EH (cell line): ENCODE measurements around the gene TNN.
A peak's percentile ranks its signal among the peaks of the same experiment; 100 is the strongest.
"Not testable (repeated sequence)": the region's sequence is repeated elsewhere in the genome, so short reads cannot be mapped to it uniquely, and the experiment has no call there.

Experiments used
- DNase-seq: peaks from one replicate; pipeline ENCODE4 v3.0.0-alpha.2; 2015; ENCODE audit warnings: low read depth

Gene TNN

DNA sequence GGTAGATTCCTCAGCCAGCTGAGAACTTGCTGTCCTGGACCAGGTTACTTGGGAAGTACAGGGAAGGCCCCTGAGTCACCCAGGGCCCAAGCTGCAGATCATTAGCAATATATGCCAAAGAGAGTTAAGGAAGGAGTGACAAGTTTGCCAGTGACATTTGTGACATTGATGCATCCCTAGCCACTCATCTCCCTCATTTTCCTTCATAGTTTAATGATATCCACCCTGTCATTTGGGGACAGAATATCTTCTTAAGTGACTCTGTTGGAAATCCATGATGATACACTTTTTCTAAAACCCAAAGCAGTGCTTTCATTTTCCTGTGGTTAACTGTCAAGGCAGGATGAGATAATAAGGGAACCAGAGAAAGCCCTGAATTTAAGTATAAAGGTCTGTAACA is 3.2 kb downstream of the TNN start:
- DNase-seq = no peak

DNA sequence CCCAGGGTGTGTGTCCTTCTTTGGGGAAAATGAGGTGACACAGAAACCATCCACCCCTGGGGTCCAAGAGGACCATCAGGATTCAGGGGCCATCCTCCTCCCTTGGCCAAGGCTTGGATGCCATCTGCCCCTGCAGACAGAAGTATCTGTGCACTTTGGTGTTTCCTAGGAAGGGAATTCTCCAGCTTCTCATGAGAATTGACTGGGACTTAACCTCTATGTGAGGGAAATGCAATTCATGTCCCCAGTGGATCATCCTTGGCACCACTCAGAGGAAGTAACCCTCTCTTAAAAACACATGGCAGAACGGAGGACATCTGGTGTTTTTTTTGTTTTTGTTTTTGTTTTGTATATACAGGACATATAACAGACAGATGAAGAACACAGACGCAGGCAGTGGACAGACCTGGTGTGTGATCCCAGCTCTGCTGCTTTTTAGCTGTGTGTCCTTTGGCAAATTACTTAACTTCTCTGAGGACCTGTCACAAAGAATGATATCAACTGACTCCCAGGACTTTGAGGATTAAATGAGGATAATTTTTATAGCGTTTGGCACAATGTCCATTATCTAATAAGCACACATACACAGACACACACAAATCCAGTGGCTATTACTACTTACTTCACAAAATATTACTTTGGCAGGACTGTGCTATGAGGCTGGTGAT is 3.8 kb downstream of the TNN start:
- no peak for DNase-seq

DNA sequence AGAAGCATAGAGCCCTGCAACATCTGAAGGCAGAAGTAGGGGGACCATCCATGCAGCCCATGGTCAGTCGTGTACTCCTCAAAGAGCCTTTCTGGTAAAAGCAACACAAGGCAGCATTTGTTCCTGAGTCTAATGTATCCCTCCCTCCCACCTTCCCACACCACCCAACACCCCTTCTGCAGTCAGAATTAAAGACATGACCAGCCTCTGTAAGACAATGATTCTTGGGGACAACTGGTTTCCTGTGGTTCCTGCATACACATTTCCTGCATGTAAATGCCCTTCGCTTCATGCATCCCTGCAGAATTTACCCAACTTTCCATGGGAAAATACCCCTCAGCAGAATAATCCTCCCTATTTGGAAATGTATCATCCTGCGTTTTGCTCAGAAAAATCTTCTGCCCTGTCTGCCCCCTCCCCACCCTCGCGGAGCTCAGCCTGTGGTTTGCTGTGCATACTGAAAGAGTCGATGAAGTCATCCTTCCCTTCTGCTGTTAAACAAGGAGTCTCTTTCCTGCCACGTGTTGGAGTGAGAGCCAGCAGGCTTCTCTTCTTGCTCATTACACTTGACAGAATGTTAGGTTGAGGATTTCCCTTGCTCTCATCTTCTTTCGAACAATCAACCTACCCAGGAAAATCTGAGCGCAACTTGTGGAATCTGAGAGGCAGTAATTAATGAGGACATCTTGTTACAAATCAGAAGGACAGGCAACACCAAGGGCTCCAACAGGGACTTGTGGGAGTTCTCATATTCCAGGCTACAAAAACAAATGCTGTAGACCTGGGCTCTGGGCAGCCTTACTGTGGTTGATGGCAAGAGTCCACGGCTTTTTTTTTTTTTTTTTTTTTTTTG is 4.7 kb downstream of the TNN start:
- DNase-seq = peak; percentile 82

DNA sequence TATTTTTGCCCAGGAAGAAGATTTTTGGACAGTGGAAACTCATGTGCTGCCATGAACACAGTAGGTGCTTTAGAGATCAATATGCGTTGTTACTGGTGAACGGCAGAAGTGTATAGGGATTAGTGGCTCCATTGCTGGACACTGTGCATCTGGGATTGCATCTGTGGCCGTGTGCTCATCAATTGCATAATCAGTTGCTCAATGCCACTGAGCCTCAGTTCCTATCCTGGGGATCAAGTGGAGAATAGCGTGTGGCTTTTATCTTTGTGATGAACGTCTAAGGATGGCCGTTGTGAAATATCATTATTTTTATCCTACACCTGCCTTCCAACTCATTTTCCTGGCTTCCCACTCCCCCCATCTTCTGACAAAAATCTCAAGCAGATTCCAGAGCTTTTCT is 5.4 kb downstream of the TNN start:
- peak; percentile 43 for DNase-seq

DNA sequence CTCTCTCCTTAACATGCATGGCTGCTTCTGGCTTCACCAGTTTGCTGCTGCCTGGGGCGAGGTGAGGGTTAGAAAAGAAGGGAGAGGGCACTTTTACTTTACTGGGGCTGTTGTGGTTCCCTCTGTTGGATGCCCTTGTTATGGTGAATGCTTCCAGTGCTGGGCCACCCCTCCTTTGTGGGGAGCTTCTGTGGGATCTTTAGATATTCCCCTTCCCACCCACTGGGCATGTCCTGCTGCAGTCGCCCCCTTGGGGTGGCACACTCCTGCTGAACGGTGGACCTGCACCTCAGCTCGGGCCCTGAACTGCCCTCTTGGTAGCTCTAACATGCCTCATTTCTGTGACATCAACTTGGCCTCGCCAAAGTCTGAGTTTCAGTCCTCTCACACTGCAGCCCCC is 6.0 kb downstream of the TNN start:
- no peak for DNase-seq

DNA sequence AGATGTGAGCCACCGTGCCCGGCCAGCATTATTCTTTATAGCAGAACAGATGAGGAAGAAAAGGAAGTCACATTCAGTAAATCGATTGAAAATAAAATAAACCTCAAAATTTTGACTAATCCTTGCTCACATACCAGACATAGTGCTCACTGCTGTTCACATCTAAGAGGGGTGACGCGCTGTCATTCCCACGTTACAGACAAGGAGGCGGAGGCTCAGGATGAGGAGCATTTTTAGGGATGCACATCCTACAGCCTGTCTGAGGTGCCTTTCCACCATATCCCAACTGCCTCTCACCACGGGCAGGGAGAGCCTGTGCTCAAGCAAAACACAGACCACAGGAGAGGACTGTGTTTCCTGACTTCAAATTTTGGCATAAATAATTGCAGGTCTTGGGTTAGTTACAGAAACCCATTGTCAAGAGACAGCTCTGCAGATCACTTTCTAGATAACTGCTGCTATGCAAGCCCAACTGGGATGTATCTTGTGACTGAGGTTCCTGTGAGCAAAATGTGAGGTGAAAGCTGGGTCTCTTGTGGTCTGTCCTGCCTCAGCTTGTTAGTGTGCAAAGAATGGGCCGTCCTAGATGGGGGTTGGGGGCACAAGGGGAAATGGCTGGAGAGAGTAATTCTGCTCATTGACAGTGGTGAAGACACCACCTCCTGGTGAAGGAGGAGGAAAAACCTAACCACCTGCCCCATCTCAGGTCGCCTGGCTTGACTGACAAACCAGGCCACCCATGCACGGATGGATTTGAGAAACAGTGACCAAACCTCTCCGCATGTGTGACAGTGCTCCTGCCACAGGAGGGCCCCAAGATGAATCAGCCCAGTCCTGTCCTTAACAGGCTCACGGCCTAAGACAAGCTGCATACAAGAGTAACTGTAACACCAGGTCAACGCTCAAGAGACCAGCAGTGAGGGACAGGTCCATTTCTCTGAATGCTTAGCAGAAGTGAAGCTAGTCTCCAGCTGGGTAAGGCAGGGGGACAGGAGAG is 8.2 kb downstream of the TNN start:
- peak; percentile 63 for DNase-seq

DNA sequence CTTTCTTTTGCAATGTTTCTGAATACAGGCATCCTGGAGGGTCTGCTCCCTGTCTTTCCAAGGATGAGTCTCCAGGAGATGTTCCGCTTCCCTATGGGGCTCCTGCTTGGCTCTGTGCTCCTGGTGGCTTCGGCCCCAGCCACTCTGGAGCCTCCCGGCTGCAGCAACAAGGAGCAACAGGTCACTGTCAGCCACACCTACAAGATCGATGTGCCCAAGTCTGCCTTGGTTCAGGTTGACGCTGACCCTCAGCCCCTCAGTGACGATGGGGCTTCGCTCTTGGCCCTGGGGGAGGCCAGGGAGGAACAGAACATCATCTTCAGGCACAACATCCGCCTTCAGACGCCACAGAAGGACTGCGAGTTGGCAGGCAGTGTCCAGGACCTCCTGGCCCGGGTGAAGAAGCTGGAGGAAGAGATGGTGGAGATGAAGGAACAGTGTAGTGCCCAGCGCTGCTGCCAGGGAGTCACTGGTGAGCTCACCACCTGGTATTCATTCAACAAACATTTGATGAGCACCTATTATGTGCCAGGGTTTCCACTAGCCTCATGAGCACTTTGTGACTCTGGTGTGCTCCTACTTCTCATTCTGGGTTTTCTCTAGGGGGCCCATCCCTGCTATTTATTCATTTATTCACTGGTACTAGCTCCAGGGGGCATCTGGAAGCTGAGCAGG is 9.9 kb downstream of the TNN start:
- DNase-seq = no peak

DNA sequence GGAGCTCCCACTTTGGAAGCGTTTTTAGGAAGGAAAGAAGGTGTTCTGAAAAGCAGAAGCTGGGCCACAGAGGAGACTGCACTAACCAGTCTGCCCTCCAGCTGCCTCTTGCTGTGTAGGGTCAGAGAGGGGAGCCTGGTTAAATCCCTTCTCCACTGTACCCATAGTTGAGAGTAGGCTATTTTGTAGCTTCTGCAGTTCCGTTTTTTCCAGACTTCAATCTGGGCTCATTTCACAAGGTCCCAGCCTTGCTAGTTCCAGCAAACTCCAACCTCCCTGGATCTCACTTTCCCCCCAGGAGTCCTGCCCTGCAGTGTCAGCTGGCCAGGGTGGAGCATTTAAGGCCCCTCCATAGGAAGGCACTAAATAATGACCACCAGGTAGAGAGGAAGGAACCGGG is 11.0 kb downstream of the TNN start:
- no peak for DNase-seq

DNA sequence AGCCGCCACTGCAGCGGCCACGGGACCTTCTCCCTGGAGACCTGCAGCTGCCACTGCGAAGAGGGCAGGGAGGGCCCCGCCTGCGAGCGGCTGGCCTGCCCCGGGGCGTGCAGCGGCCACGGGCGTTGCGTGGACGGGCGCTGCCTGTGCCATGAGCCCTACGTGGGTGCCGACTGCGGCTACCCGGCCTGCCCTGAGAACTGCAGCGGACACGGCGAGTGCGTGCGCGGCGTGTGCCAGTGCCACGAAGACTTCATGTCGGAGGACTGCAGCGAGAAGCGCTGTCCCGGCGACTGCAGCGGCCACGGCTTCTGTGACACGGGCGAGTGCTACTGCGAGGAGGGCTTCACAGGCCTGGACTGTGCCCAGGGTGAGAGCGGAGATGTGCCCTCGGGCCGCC is 11.7 kb downstream of the TNN start:
- no peak for DNase-seq

DNA sequence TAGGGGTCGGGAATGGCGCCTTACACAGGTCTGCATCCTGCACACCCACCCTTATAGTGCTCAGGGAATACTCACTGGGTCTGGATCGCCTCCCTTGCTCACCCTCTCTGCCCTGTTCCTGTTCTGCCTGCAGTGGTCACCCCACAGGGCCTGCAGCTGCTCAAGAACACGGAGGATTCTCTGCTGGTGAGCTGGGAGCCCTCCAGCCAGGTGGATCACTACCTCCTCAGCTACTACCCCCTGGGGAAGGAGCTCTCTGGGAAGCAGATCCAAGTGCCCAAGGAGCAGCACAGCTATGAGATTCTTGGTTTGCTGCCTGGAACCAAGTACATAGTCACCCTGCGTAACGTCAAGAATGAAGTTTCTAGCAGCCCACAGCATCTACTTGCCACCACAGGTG is 12.4 kb downstream of the TNN start:
- DNase-seq = no peak

DNA sequence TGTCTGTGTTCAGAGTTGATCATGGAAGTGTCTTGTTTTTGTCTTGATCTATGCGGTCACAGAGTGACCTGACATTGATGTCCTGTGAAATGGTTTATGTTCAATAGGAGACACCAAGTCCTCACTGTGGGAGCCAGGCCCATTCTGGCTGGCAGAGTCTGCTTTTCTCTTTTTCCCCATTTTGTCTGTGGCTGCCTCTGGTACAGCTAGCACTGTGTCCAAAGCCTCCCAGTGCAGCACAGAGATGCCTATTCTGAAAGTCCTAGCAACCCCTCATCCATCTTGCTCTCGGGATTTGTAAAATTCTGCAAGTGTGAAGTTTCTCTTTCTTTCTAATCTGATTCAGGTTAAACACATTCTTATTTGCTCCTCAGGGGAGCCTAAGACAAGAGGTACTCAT is 14.3 kb downstream of the TNN start:
- no peak for DNase-seq

DNA sequence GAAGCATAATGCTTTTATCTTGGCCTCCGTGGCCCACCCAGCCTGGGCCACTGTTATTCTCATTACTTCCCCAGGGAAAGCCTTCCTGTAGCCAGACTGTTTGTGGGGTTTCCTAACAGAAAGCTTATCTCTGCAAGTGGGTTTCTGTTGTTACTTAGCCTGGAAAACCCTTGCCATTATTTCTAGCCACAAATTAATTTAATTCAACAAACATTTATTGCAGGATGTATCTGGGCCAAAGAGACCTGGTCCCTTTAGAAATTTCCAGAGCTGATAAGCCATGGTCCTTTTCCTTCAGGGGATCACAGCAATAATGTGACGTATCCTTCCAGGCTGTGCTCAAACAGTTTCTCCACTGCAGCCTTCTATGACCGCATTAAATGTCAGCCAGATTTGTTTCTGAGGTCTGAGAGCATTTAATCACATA is 20.9 kb downstream of the TNN start:
- DNase-seq = no peak

DNA sequence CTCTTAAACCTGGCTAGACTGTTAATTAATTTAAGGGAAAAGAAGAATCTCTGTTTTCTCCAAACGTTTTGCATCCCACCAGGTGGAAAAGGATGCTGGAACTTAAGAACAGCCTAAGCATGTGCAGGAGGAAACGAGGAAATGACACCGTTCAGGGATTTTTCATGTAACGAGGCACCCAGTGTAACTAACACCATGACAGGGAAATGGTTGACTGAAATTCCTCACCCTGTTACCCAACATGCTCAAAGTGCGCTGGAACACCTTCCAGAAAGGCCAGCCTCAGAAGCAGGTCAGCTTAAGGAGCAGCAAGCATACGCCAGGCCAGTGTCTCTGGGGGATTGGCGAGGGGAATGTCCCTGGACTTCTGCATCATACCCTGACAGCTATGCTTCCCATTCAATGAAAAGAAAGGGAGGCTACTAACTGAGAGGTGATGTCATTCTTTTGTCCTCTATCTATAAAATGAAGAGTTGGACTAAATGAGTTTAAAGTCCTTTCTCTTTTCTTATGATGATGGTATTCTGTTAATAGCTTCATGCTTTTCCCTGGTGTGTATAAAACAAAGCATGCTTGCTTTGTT is 21.6 kb downstream of the TNN start:
- DNase-seq = no peak

DNA sequence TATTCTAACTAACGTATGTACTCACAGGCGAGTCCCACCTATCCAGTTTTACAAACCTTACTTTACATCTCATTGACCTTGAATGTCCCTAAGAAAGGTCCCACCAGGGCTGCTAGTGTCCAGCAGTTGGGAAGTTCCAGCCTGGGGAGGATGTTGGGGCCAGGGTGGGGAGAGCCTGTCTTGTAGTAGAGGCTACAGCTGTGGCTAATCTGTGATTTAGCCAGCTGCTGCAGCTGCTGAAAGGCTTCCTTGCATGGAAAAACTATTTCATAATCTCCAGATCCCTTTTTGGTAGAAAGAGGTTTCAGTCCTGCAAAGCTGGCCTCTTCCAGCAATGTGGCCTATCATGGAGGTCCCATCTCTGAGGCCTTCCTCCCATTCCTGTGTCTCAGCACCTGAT is 23.1 kb downstream of the TNN start:
- no peak for DNase-seq

DNA sequence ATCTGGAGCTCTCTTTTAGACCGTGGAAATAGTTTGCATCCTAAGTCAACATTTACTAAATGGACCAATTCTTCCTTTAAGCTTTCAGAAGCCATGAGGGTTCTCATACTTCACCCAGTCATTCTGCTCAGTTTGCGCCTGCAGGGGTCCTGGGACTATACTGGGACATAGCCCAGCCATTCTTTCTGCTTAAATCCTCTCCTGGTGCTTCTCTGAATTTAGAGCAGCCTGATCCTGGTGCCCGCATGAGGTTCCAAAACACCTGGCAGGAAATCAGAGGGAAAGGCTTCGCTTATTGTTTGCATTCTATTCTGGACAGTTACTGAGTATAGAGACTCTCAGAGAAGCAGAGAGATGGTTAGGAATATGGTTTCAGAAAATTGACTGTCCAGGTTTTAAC is 27.0 kb downstream of the TNN start:
- no peak for DNase-seq

DNA sequence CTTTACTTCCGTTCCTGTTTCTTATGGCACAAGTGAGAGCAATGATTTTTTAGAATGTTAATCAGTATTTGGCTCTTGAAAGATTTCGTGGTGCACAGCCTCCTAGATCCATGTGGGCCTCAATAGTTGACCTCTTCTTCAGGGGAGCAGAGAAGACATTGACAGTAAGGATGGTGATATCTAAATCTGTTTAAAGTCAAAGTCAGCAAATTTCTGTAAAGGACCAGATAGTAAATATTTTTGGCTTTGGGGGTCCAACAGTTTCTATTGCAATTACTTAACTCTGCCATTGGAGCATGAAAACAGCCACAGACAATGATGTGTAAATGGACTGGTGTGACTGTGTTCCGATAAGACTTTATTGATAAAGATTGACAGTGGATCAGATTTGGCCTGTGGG is 27.4 kb downstream of the TNN start:
- no peak for DNase-seq

DNA sequence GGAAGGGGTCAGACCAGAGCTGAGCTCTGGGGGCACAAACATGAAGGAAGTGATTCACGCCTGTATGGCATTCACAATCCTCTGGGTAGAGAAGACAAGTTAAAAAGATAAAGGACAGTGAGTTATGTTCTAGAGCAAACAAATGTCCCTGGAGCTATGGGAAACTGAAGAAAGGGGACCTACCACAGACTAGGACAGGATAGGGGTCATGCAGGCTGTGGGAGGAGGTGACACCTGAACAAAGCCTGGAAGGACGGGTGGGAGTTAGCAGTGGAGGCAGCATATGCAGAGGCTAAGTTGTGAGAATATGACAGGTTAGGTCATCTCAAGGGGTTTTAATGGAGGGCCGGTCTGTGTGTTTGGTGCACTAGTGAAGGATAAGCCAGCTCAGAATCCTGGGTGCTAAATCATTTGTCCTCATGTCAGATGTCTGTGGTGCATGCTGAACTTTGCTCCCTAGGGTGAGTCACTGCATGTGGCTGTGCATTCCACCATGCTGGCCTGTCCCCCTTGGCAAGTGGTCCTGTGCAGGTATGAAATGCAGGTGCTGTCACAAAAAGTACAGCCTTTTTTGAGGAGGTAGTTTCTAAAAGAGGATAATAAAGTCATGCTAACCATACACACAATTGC is 28.5 kb downstream of the TNN start:
- DNase-seq = no peak

DNA sequence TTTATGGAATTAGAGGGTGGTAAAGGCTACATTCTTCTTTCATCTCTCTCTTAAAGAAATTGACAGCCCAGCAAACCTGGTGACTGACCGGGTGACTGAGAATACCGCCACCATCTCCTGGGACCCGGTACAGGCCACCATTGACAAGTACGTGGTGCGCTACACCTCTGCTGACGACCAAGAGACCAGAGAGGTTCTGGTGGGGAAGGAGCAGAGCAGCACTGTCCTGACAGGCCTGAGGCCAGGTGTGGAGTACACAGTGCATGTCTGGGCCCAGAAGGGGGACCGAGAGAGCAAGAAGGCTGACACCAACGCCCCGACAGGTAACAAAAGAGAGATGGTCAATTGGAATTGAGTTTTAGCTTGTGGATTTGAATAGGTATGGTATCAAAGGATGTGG is 29.7 kb downstream of the TNN start:
- DNase-seq = no peak

DNA sequence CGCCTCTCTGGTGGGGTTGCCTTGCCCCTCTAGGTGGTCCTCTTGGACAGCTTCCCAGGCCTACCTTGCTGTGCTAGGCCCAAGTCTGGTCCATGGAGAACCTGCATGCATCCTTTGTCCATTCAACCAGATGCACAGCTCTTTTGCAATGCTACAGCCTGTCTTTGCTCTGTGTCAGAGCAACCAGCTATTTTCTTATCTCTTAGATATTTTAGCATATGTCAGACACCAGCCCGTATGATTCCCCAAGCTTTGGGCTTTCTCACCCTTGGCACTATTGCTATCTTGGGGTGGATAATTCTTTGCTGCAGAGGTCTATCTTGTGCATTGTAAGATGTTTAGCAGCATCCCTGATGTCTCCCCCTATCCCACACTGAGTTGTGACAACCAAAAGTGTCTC is 32.3 kb downstream of the TNN start:
- DNase-seq = no peak

DNA sequence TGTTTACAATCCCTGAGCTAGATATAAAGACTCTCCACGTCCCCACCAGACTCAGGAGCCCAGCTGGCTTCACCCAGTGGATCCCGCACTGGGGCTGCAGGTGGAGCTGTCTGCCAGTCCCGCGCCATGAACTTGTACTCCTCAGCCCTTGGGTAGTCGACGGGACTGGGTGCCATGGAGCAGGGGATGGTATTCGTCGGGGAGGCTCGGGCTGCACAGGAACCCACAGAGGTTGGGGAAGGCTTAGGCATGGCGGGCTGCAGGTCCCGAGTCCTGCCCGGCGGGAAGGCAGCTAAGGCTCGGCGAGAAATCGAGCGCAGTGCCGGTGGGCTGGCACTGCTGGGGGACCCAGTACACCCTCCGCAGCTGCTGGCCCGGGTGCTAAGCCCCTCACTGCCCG is 34.5 kb downstream of the TNN start:
- not testable (repeated sequence) for DNase-seq

DNA sequence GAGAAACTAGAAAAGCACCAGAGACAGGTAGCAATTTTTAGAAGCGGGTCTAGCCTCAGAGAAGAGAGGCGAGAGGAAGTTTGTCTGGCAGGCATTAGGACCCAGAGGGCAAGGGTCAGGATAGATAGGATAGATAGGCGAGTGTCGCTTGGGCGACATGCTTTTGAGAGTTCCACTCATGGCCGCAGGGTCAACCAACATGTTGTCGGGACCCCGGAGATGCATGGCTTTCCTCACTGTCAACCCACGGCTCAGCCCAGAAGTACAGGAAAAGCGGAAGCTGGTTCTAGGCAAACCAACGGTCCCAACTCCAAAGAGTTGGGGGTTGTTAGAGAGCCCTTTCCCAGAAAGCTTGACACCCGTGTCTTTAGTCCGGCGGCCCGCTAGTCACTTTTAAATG is 38.9 kb downstream of the TNN start:
- DNase-seq = not testable (repeated sequence)
